HG03469 (cell line): Measurements from ENCODE around the gene LRRC52.

Experiments
- ATAC-seq: cut with Tn5 transposase; IDR thresholded peaks from one replicate; pipeline ENCODE4 v1.9.1; 2021; ENCODE audit warnings: mild to moderate bottlenecking, moderate library complexity, moderate number of reproducible peaks; ENCODE audit not compliant: unreplicated experiment

LRRC52 gene

GRCh38 chr1:165543532-165544438, at the start of gene LRRC52:
Gene LRRC52, plus strand, starts transcription at chr1:165544000. Its CDS starts 297 bp downstream, at chr1:165544297.
- ATAC-seq = no peak

DNA sequence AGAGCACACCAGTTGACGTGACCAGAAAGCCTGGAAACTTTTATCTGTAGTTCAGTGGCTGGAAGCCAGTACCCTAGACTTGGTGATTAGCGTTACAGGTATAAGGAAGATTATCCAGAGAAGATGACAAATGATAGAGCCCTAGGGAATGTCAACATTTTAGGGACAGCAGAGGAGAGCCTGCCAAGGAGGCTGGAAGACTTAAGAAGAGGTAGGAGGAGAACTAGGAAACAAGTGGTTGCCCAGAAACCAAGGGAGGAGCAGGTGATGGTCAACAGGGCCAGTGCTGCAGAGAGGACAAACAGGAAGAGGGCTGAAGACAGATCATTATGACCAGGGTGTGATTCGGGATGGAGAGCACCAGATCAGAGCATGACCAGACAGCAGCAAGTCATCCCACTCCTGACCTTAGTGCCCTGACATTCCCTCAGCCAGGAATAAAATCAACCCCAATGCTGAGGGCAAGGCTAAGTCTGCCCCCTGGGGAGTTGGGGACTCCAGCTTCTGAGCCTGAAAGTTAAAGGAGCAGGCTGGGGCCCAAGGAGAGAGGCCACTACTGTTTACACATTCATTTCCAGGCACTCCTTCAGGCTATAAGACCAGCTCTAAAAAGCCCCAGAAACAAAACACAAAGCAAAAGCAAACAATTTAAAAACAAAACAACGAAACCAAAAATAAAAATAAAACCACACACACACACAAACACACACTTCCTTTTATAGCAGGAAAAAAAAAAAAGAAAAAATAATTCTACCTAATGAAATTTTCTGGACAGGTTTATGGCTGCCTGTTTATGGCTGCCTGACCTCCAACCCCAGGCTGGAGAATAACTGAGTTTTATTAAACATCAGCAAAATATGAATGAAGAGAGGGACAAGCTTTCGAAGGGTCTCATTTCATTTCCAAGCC, 48.6 kb upstream of the LRRC52 start:
- ATAC-seq = no peak

DNA sequence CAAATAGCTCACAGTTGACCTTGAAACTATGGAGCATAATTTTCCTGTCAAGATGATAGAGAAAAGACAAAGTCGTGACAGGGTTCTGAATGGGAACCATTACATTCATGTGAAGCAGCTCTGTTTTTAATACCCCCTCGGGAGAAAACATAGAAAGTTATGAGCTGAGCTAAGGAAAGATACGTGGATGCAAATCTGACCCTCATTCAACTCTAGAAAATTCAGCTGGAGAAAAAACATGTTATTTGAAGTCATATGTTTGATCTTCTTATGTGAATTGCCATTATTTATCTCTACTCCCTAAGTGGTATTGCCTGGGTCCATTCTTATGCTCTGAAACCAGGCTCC, 48.0 kb upstream of the LRRC52 start:
- no peak for ATAC-seq

GRCh38 chr1:165496501-165496900, 47.3 kb upstream of the LRRC52 start:
- no peak for ATAC-seq

GRCh38 chr1:165497069-165498013, 46.5 kb upstream of the LRRC52 start:
- ATAC-seq = no peak

- ATAC-seq = no peak
These were observed 42.4 kb upstream of the LRRC52 start for GRCh38 chr1:165501330-165501969.

GRCh38 chr1:165501970-165502348, 41.8 kb upstream of the LRRC52 start:
- ATAC-seq = no peak

GRCh38 chr1:165507570-165507969, 36.2 kb upstream of the LRRC52 start:
- ATAC-seq = no peak

- no peak for ATAC-seq
These were observed 35.5 kb upstream of the LRRC52 start for GRCh38 chr1:165508291-165508690.

DNA sequence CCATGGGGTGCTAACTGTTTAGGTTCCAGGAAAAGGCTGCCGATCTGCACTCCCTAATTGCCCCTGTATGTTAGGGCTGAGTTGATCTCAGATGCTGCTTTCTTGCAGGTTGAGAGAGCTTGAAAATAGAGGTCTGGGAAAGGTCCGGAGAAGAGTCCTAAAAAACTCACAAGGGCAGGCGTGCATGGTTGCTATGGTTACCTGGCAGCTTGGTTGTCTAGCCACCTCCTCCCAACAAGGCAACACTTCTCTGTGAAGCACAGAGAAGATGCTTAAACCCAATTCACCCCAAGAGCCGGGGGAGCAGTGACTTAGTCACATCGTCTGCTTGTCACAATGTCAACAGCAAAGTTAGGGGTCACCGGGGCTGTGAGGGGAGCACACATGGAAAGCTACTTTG, 31.0 kb upstream of the LRRC52 start:
- ATAC-seq = no peak

DNA sequence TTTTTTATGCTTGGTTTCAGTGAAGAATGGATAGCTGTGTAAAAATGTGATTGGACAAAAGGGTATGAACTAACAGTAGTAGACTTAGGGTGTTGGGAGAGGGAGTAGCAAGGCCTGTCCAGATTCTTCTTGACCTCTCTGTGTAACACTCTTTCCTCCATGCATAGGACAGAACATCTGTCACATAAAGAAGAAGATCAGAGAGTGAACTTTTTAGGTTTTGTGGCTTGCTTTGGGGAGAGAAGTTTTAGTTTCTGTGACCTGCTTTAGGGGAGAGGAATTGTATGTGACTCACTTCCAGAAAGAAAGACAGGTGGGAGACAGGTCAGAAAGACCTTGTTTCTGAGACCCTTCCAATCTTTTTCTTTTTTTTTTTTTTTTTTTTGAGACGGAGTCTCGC, 27.3 kb upstream of the LRRC52 start:
- no peak for ATAC-seq

DNA sequence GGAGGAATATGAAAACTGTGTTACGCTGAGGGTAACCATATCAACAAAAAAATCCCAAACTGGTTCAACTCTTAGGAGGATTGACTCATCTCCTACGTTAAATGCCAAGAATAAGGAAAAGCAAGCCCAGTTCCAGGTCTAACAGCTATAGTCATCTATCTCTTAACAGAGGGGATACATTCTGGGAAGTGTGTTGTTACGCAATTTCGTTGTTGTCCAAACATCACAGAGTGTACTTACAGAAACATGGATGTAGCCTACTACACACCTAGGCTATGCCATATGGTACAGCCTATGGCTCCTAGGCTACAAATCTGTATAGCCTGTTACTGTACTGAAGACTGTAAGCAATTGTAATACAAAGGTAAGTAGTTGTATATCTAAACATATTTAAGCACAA, 23.2 kb upstream of the LRRC52 start:
- ATAC-seq = no peak

DNA sequence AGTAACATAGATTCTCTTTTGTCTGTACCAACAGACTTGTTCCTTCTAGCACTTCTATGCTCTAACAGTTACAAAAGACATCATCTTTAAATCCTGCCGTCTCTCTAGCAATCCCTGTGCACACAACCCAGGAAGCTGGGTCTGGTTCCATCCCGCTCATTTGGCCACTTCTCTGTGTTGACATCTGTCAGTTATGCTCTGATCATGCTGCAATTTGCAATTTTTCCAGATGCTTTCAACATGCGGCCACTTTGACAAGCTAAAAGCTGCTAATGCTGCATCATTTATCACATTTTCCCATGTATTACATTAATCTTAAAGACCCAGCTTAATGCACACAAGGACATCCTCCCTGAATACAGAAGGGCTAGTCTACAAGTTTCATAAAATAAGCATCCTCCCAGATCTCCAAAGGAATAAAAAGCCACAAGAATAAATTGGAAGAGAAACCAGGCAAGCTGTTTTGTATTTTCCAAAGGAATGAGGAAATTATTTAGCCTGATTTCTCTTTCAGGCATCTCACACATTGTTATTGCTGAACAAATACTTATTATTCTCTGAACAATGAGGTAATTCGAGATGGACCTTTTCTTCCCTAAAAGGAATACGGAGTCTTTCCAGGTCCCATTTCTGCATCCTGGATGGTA, 19.0 kb upstream of the LRRC52 start:
- no peak for ATAC-seq

DNA sequence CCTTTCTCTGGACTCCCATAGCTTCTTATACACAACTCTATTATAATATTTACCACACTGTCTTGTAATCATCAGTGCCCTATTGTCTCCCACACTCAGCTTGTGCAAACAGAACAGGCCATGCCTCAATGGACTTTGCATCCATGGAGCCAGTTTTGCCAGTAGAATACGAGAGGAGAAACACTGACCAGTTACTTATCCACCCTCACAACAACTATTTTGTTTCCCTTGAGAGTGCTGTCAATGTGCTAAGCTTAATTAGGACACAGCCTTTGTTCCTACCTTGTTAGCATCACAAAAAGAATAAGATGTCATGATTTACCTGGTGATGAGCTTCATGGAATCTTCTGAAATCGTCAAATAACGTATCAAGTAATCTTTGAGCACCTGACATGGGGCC, 18.1 kb upstream of the LRRC52 start:
- no peak for ATAC-seq

- no peak for ATAC-seq
These were observed 16.4 kb upstream of the LRRC52 start for GRCh38 chr1:165527251-165528007.

DNA sequence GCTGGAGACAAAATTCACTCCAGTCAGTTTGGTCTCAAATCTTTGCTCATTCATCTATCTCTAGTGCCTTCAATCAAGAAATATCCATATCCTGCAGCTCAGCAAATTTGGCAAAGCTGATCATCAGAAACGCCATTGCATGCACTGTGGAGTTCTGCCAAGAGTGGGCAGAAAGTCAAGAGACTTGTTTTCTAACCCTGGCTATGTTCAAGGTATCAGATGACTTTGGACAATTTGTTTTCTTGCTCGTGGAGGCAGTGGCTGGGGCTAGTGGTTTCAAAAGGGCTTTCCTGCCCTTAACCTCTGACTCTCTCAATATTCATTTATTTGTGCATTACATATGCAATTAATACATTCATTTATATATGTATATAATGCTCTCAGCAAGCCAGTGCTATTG, 12.8 kb upstream of the LRRC52 start:
- ATAC-seq = no peak

- ATAC-seq = no peak
These were observed 11.7 kb upstream of the LRRC52 start for GRCh38 chr1:165532053-165532452.

DNA sequence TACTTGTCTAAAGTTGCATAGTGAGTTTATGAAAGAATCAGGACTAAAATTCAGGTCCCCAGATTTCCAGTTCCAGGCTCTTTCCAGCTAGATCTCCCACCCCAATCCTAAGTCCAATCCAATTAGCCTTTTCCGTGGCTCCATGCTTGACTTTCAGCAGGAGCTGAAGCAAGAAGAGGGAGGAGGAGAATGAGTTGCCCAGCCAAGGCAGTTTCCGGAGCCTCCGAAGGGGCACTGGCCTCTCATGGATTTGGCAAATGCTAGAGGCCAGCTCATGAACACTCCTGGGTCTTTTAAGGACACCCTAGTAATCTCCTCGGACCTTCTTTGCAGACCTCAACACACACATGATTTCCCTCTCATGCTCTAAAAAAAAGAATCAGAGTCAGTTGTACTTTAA, 10.5 kb upstream of the LRRC52 start:
- ATAC-seq = no peak

GRCh38 chr1:165536016-165536415, 7.8 kb upstream of the LRRC52 start:
- no peak for ATAC-seq
